Embryonic facial prominence (tissue), 1 donor: Measurements from ENCODE around the gene DENND5A.
"Not testable (repeated sequence)": the region's sequence is repeated elsewhere in the genome, so short reads cannot be mapped to it uniquely, and the experiment has no call there.

Source experiments
- DNase-seq: peaks from one replicate; pipeline ENCODE4 v3.0.0-alpha.2; 2016; ENCODE audit errors: extremely low spot score

DENND5A gene

DNA sequence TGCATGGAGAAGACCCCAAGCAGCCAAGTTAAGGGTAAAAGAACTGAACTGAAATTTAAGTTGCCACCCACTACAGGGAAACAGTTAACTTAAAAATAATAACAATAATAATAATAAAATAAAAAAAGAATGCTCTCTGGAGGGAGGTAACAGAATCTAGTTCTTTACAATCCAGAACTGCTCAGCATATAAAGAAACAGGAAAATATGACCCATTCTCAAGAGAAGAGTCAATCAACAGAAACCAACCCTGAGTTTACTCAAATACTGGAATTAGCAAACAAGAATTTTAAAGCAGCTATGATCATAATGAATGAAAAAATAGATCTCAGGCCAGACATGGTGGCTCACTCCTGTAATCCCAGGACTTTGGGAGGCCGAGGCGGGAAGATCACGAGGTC lies 53.8 kb downstream of the DENND5A start:
- no peak for DNase-seq

DNA sequence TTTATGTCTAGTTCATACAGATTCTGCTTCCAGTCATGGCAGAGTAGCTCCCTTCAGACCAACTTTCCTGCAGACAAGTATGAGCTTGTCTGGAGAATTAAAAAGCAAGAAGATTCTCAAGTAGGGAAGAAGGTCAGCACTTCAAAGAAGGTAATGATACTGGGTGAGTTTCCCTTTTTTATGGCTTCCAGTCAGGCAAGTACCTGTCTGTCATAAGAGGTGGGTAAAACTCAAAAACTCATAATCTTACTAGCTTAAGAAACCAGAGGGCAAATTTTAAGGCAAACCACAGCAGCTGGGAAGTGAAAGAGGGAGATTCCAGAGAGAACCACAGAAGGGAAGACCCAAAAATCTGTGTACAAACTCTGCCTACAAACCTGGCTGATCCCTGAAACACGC lies 54.2 kb downstream of the DENND5A start:
- DNase-seq = no peak

DNA sequence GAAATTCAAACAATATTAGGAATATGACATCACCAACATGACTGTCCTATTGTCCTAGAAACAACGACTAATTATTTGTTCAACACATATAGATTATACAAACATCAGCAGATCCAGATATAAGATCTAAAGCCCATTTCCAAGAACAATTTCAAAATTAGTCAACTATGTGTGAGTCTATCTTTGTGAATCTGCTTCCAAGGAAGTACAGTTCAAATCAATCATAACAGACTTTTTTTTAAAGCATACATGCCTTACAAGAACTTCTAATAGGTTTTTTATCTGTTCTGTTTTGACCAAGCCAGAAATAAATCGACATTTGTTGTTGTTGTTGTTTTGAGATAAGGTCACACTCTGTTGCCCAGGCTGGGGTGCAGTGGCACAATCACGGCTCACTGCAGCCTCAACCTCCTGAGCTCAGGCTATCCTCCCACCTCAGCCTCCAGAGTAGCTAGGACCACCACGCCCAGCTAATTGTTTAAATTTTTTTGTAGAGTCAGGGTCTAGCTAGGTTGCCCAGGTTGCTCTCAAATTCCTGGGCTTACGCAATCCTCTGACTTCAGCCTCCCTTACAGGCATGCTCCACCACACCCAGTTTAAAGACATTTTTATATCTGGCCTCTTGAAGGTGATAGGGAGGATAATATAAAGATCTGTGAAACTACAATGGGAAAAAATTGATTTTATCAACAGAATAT lies 54.8 kb downstream of the DENND5A start:
- DNase-seq = no peak

DNA sequence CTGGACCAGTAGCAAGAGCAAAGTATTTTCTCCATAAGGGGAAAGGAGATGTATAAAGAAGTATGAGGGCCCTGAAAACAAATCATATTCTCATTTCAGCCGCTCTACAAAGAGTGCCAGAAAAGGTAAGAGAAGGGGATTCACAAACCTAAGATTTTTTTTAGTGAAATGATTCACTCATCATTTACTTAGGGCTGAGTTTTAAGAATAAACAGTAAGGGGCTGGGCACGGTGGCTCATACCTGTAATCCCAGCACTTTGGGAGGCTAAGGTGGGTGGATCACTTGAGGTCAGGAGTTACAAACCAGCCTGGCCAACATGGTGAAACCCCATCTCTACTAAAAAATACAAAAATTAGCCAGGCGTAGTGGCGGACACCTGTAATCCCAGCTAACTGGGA lies 55.5 kb downstream of the DENND5A start:
- not testable (repeated sequence) for DNase-seq

- no peak for DNase-seq
Observed at GRCh38 chr11:9208726-9209501, 56.2 kb downstream of the DENND5A start.

DNA sequence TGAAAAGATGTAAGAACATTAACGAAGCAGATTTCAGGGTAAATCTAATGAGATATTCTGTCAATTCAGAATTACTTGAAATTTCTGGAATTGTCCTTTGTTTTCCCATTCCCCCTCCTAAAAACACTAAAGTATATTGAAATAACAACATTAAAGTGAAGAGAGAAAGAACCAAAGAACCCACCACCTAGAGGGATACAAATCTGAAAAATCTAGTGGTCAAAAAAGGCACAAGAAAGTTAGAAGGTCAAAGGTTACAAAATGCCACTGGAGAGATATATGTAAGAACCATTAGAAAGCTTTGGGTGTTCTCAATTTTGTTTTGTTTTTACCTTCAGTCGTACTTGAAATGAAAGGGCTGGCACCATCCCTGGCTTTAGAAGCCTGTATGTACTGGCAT lies 57.9 kb downstream of the DENND5A start:
- DNase-seq = no peak

- DNase-seq = no peak
Observed at GRCh38 chr11:9206496-9206895, 58.7 kb downstream of the DENND5A start.

GRCh38 chr11:9203691-9204311 lies 61.3 kb downstream of the DENND5A start:
- no peak for DNase-seq

GRCh38 chr11:9201372-9202162 lies 63.6 kb downstream of the DENND5A start:
- no peak for DNase-seq

DNA sequence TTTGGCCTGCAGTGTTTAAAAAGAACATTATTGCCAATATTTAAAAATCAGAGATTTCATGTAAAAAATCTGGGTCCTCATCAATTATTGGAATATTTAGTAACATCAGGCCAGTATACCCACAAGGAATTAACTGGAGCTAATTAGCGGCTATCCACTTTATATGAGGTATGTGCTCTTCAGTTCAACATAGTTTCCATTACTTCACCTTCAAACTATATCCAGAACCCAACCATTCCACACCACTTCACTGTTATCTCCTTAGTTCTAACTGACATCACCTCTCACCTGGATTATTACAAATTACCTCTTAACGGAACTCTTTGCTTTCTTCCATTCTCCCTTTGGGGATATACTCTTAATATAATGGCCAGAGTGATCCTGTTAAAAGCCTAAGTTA lies 64.7 kb downstream of the DENND5A start:
- DNase-seq = no peak

DNA sequence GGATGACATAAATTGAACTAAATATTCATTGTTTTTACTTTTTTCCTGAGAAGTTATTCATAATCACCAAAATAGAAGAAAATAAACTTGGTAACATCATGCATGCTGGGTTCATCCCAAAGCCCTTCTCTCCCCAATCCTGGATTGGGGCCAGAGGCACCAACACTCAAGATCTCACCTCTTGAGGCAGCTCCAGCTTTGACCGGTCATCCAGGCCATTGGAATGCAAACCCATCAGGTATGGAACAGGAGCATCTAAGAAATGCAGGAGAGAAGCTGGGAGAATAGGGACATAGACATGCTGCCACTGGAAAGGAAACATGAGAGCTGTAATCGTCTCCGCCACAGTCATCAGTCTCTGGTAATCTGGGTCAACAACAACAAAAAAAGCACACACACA lies 71.8 kb downstream of the DENND5A start:
- DNase-seq = no peak

DNA sequence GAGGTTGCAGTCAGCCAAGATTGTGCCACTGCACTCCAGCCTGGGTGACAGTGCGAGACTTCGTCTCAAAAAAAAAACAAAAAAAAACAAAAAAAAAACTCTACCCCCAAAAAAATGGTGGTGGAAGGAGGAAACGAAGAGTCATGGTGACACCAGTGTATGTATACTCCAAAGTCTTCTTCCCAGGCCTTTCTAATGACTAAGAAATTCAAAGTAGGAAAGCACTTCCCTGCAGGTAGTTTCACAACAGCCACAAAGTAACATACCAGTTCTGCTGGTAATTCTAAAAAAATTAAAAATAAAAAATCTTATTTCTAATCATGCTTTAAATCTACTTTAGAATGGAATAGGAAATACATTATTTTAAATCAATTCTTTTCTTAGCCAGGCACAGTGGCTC lies 72.6 kb downstream of the DENND5A start:
- DNase-seq = no peak

DNA sequence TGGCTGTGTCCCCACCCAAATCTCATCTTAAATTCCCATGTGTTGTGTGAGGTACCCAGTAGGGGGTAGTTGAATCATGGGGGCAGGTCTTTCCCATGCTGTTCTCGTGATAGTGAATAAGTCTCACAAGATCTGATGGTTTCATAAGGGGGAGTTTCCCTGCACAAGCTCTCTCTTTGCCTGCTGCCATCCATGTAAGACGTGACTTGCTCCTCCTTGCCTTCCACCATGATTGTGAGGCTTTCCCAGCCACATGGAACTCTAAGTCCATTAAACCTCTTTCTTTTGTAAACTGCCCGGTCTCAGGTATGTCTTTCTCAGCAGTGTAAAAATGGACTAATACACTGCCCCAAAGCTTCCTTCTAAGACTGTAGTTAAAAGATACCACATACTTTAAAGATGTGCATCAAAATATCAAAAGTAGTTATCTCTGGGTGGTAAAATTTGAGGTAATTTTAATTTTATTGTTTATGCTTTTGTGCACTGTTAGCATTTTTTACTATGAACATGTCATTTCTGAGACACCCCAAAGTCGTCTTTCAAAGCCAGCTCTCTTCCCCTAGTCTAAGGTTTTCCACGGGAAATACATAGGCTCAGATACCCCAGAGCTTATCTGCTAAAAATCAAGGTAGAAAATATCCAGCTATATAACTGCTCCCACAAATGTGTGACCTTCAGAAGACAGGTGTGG lies 74.7 kb downstream of the DENND5A start:
- not testable (repeated sequence) for DNase-seq

- not testable (repeated sequence) for DNase-seq
Observed at GRCh38 chr11:9188860-9189259, 76.3 kb downstream of the DENND5A start.

DNA sequence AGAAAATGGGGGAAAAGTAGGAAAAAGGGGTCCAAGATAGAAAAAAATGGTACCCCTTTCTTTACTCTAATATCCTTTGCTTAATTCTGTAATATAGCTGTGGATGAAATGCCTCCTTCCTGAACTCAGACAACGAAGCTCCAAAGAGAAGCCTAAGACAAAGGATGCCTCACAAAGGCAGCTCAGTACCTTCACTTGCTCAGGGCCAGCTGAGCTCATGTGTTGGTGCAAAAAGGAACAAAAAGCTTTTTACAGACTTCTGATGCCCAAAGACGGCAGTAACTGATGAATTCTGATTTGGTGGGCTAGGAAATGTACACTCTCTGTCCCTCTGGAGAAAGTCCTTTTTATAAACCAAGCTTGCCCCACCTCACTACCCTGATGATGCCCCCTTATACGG lies 77.5 kb downstream of the DENND5A start:
- DNase-seq = no peak

- DNase-seq = no peak
Observed at GRCh38 chr11:9184516-9184915, 80.6 kb downstream of the DENND5A start.

DNA sequence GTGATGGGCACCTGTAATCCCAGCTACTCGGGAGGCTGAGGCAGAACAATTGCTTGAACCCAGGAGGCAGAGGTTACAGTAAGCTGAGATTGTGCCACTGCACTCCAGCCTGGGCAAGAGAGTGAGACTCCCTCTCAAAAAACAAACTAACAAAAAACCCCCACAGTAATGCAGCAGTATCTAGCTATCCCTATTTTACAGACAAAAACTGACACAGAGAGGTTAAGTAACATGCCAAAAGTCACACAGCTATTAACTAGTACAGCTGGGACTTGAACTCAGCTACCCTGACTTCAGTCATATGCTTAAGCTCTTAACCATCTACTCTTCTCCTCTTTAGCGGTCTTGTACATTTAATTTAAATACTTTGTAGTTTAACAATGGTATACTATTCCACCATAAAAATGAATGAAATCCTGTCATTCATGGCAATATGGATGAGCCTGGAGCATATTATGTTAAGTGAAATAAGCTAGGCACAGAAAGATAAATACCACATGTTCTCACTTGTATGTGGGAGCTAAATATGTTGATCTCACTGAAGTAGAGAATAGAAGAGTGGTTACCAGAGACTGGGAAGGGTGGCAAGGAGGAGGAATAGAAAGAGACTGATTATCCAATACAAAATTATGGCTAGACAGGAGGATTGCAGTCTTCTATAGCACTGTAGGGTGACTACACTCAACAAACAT lies 82.8 kb downstream of the DENND5A start:
- no peak for DNase-seq

DNA sequence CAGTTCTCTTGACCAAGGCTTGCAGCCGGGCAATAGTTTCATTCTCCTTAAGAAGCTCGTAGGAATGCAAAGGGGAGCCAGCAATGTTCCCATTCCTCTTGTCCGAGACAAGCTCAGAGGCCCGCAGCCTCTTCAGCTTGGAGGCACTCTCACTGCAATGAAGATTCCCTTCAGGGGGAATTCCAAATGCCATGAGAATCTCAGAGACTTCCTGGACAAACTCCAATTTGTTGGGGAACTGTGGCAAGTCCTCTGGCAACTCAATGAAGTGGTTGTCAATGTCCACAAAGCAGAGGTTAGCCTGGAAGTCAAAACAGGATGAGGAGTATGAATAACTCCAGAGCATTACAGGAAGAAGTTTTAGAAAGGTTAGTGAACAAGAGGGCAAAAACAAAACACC lies 84.4 kb downstream of the DENND5A start:
- DNase-seq = no peak

DNA sequence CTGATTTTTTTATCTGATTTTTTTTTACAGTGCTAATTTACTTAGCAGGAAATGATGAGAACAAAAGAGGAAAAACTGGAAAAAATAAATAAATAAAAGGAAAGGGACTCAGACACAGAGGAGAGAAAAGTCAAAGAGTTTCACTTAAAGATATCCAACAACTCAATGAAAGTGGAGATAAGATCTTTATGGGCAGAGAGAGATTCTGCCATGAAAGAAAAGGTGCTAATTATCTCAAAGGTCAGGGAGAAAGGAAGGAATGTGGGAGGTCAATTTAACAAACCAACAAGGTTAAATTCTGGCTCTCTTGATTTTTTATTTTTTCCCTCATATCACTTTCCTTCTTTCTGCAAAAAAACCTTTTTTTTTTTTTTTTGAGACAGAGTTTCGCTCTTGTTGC lies 86.0 kb downstream of the DENND5A start:
- no peak for DNase-seq

DNA sequence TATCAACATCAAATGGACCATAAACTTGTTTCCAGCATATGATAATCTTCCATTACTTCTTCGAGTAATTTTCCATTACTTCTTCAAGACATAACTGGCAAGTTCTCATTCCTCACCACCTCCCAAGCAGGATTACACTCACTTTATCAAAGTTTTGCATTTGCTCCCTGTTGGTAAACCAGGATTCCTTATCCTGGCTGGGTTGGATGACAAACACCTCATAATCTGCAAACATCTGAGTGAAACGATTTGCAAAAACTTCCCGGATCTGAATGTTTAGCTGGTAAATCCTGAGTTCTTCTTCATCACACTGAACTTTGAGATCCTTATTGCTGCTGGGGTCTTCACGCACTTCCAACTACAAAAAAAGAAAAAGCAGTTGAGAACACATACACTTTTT lies 86.4 kb downstream of the DENND5A start:
- no peak for DNase-seq
